HepG2 (cell line): ENCODE data around the gene TEX51. TPM values are rescaled to one million over a fixed set of nuclear protein-coding genes. Genes with fewer than 3 reads are reported as not detected.

Source experiments
- ATAC-seq: fragments of 200-7000 bp; cut with Tn5 transposase; 3 replicates; pipeline ENCODE4 v1.9.1; 2020; ENCODE audit warnings: mild to moderate bottlenecking, moderate library complexity
- BruUV-seq: library from RNA; stranded (reverse); fragments of 400-500 nt; replicated peaks from 2 replicates; lab custom pipeline; 2021; lab: Mats Ljungman, UMichigan
- CTCF ChIA-PET: fragments of 300-600 bp; formaldehyde crosslinking; extraction: SDS; loops from one replicate; lab custom pipeline; 2021; ENCODE audit warnings: low total read pairs, inconsistent platforms, low intra/inter-chr PET ratio; lab: Yijun Ruan, JAX
- POLR2A ChIA-PET: fragments of 350-600 bp; sonication (Branson Sonifier 250); formaldehyde crosslinking; loops from one replicate; lab custom pipeline; 2020; ENCODE audit warnings: antibody characterized with exemption, inconsistent platforms; lab: Yijun Ruan, JAX
- DNase-seq: peaks from one replicate; pipeline ENCODE4 v3.0.0-alpha.2; 2015; ENCODE audit warnings: low spot score
- FAIRE-seq: peaks from 3 replicates; lab custom pipeline; 2011; peaks lifted over from hg19 to GRCh38; lab: Jason Lieb, UNC
- H2AFZ ChIP-seq: one replicate; pipeline ENCODE4 v1.6.1; 2011; ENCODE audit warnings: low read length, inconsistent platforms
- H3K27ac ChIP-seq: fragments of 300-600 bp; 3 replicates; pipeline ENCODE4 v1.8.0; 2011; ENCODE audit warnings: mixed run types, mild to moderate bottlenecking, mixed read lengths, low read length, inconsistent platforms; ENCODE audit not compliant: insufficient read depth; ENCODE audit errors: extremely low read length
- H3K27me3 ChIP-seq, 2 experiments: fragments of 200-600 bp in 1 of 2; 2 replicates in 1 of 2; 3 replicates in 1 of 2; pipeline versions ENCODE4 v1.6.0 to v1.8.0; 2011; ENCODE audit warnings: low read length in 2 of 2, mild to moderate bottlenecking in 2 of 2, moderate library complexity in 2 of 2, inconsistent platforms in 1 of 2; ENCODE audit not compliant: insufficient read depth in 2 of 2, control insufficient read depth in 1 of 2
- H3K36me3 ChIP-seq, 2 experiments: fragments of 200-600 bp in 1 of 2; replicated peaks in 1 of 2; 2 replicates in 1 of 2; 3 replicates in 1 of 2; pipeline versions ENCODE4 v1.5.1 to v1.8.0; 2011; ENCODE audit warnings: low read length in 2 of 2, inconsistent platforms in 1 of 2; ENCODE audit not compliant: insufficient read depth in 2 of 2, control insufficient read depth in 1 of 2
- H3K4me1 ChIP-seq: 2 replicates; pipeline ENCODE4 v1.5.1; 2012; ENCODE audit warnings: low read length, inconsistent platforms; ENCODE audit not compliant: insufficient read depth
- H3K4me2 ChIP-seq: 2 replicates; pipeline ENCODE4 v1.6.0; 2011; ENCODE audit warnings: low read depth, low read length, inconsistent platforms
- H3K4me3 ChIP-seq, 3 experiments: fragments of 200-600 bp in 1 of 3; sonication (generic), shearing (Covaris generic) in 1 of 3; replicated peaks in 1 of 3; 2 replicates each; pipeline ENCODE4 v1.5.1; 2011 to 2016; ENCODE audit warnings: low read length in 3 of 3, inconsistent platforms in 2 of 3, low read depth in 2 of 3, mild to moderate bottlenecking in 2 of 3, control low read depth in 1 of 3, mixed read lengths in 1 of 3; ENCODE audit not compliant: insufficient read depth in 1 of 3
- H3K79me2 ChIP-seq: one replicate; pipeline ENCODE4 v1.6.1; 2011; ENCODE audit warnings: low read length, inconsistent platforms; ENCODE audit not compliant: insufficient read depth
- H3K9ac ChIP-seq: 2 replicates; pipeline ENCODE4 v1.6.0; 2011; ENCODE audit warnings: mild to moderate bottlenecking, low read depth, low read length, inconsistent platforms; ENCODE audit not compliant: insufficient read depth
- H3K9me3 ChIP-seq: 2 replicates; pipeline ENCODE4 v1.5.1; 2012; ENCODE audit warnings: mild to moderate bottlenecking, low read length
- H4K20me1 ChIP-seq: 2 replicates; pipeline ENCODE4 v1.6.0; 2011; ENCODE audit warnings: inconsistent platforms, mild to moderate bottlenecking, low read length, moderate library complexity; ENCODE audit not compliant: insufficient read depth
- FIP1L1 ChIP-seq: fragments of 200-400 bp; formaldehyde crosslinking; IDR thresholded peaks from 2 replicates; pipeline ENCODE4 v1.6.1; 2018; ENCODE audit warnings: low read depth, mild to moderate bottlenecking, low read length, moderate library complexity, borderline replicate concordance; ENCODE audit not compliant: insufficient read depth
- GFI1 ChIP-seq: sonication (generic); formaldehyde crosslinking; IDR thresholded peaks from 2 replicates; pipeline ENCODE4 v1.5.0; 2020; ENCODE audit warnings: missing genetic modification reagents, mild to moderate bottlenecking, borderline replicate concordance
- GTF2F1 ChIP-seq: fragments of 150-350 bp; IDR thresholded peaks from 2 replicates; pipeline ENCODE4 v1.6.1; 2014; ENCODE audit warnings: low read length
- HDAC1 ChIP-seq: sonication (generic); formaldehyde crosslinking; IDR thresholded peaks from 2 replicates; pipeline ENCODE4 v1.5.1; 2020; ENCODE audit warnings: mild to moderate bottlenecking, missing genetic modification reagents
- PATZ1 ChIP-seq: sonication (generic); formaldehyde crosslinking; IDR thresholded peaks from 2 replicates; pipeline ENCODE4 v1.4.0; 2020; ENCODE audit warnings: missing genetic modification reagents
- RBFOX2 ChIP-seq: fragments of 200-400 bp; formaldehyde crosslinking; IDR thresholded peaks from 2 replicates; pipeline ENCODE4 v1.6.1; 2017; ENCODE audit warnings: low read depth, mild to moderate bottlenecking, low read length
- SIN3A ChIP-seq: IDR thresholded peaks from 2 replicates; pipeline ENCODE4 v1.6.1; 2011; ENCODE audit warnings: low read depth, mild to moderate bottlenecking, control low read depth, low read length, borderline replicate concordance
- ZEB1 ChIP-seq: IDR thresholded peaks from 2 replicates; pipeline ENCODE4 v1.6.1; 2012; ENCODE audit warnings: mild to moderate bottlenecking, low read depth, inconsistent platforms; ENCODE audit not compliant: insufficient replicate concordance
- ZHX2 ChIP-seq, 2 experiments: sonication (generic) in 1 of 2; formaldehyde crosslinking in 1 of 2; IDR thresholded peaks; 2 replicates each; pipeline versions ENCODE4 v1.6.1 to v1.9.0; 2014 to 2022; ENCODE audit warnings: antibody characterized with exemption in 1 of 2, borderline replicate concordance in 1 of 2, inconsistent platforms in 1 of 2, low read depth in 1 of 2, missing genetic modification reagents in 1 of 2
- ZNF296 ChIP-seq: sonication (generic); formaldehyde crosslinking; conservative IDR thresholded peaks from 2 replicates; pipeline ENCODE4 v1.5.0; 2020; ENCODE audit warnings: mild to moderate bottlenecking, missing genetic modification reagents
- ZNF709 ChIP-seq: sonication (generic); formaldehyde crosslinking; IDR thresholded peaks from 2 replicates; pipeline ENCODE4 v1.5.0; 2020; ENCODE audit warnings: mild to moderate bottlenecking, missing genetic modification reagents
- ZSCAN20 ChIP-seq: sonication (generic); formaldehyde crosslinking; IDR thresholded peaks from 2 replicates; pipeline ENCODE4 v1.4.0; 2020; ENCODE audit warnings: missing genetic modification reagents, mild to moderate bottlenecking, borderline replicate concordance
- WGBS: methylation state at CpG from one replicate; pipeline ENCODE4 v1.1.6; 2017; ENCODE audit warnings: low lambda C conversion rate; 5-methylcytosine and 5-hydroxymethylcytosine counted together
- in situ Hi-C: cut with HindIII; loops from 2 replicates; pipeline ENCODE4 v1.10.0; 2017; ENCODE audit warnings: low pct_unique_long_range_greater_than_20kb; ENCODE audit not compliant: extremely low pct_ligation_motif_present
- intact Hi-C: fragments of 100-400 bp; cut with micrococcal nuclease; formaldehyde crosslinking; loops from one replicate; pipeline ENCODE4 v1.10.0; 2022; ENCODE audit not compliant: unreplicated experiment
- polyA plus RNA-seq, 8 experiments: library from polyadenylated mRNA; depleted of rRNA in 3 of 8; stranded (reverse) in 7 of 8; unstranded in 1 of 8; fragments of >200 nt; fragmentation: Illumina TruSeq in 4 of 8; extraction: Trizol in 4 of 8; gene quantifications; 2 replicates each; pipeline versions ENCODE4 v1.2.1 to v1.2.3, GENCODE V29; 2011 to 2016; ENCODE audit warnings: low read depth in 4 of 8, missing spikeins in 1 of 8, mixed read lengths in 1 of 8; ENCODE audit not compliant: insufficient read depth in 1 of 8
- total RNA-seq, 5 experiments: library from RNA; depleted of rRNA; stranded (reverse); fragments of >200 nt; fragmentation: Illumina TruSeq; extraction: Trizol; gene quantifications; 2 replicates each; pipeline ENCODE4 v1.2.3, GENCODE V29; 2016; ENCODE audit warnings: low read depth in 1 of 5
- TF ChIP-seq, protein P1 (sequence below): sonication (generic); formaldehyde crosslinking; IDR thresholded peaks from 2 replicates; pipeline ENCODE4 v1.4.0; 2020; ENCODE audit warnings: mild to moderate bottlenecking, low read depth, missing genetic modification reagents
- TF ChIP-seq, protein P2 (sequence below): sonication (generic); formaldehyde crosslinking; IDR thresholded peaks from 2 replicates; pipeline ENCODE4 v1.4.0; 2020; ENCODE audit warnings: mild to moderate bottlenecking, missing genetic modification reagents

The TEX51 gene
- total and polyA plus RNA-seq, 2 of the 13 experiments (the other 11 are each of a cell fraction or from before 2014, with no cell fraction given): not detected

DNA sequence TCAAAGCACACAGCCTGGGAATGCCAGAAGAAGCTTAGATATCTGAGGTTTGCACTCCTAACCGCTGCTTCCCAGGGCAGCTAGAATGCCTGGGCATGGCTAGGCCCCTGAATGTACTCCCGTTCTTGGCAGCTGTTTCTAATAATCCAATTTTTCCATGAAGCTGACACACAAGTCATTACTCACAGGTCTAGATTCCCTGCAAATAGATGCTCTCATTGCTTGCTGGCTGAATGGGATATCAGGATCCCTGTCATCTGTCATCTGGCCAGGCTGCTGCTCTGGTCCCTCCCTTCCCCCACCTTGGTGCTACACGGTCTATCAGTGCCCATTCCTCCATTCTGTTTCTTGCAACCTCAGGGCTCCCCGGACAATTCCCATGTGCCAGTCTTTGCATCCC is 40.7 kb upstream of the TEX51 start:
- H3K9me3 ChIP-seq: no peaks in the 10 kb centered on the region
- no peak for ATAC-seq
- no peaks in the 10 kb centered on the region for H3K36me3 ChIP-seq
- intact Hi-C loops (no loop called here), in situ Hi-C loops (no loop called here)
- H2AFZ ChIP-seq: no peak overlapping the region
- ChIA-PET CTCF (no interaction called here), POLR2A (no interaction called here)
- no peaks in the 10 kb centered on the region for H3K4me1 ChIP-seq
- WGBS: 4% methylated on average over 4 of the region's 4 CpGs
- H3K9ac ChIP-seq: no peak overlapping the region
- peaks cover 0 to 11% of the 10 kb centered on the region in 2 experiments; a peak in 2 of 5 replicates for H3K27me3 ChIP-seq
- H4K20me1 ChIP-seq: no peaks in the 10 kb centered on the region
- no peak overlapping the region for H3K27ac ChIP-seq
- no peaks in the 10 kb centered on the region for H3K79me2 ChIP-seq
- BruUV-seq: no TSS peak
- H3K4me3 ChIP-seq: no peak overlapping the region
- no peak for DNase-seq
- H3K4me2 ChIP-seq: no peak overlapping the region
- FAIRE-seq: no peak
- TF ChIP-seq FIP1L1 (no peak), ZEB1 (no peak), PATZ1 (CRISPR knock-in tag) (no peak), HDAC1 (no peak), ZNF709 (CRISPR knock-in tag) (no peak), SIN3A (no peak), RBFOX2 (no peak), ZNF296 (no peak), GTF2F1 (no peak), ZHX2 (IDR thresholded peaks at IDR 0.05; ENCODE audit: low read depth) (no peak), ZHX2 (CRISPR knock-in tag; IDR thresholded peaks at IDR 0.05; ENCODE audit: borderline replicate concordance) (no peak), ZSCAN20 (no peak), GFI1 (CRISPR knock-in tag) (no peak)
- TF ChIP-seq, protein P1, sequence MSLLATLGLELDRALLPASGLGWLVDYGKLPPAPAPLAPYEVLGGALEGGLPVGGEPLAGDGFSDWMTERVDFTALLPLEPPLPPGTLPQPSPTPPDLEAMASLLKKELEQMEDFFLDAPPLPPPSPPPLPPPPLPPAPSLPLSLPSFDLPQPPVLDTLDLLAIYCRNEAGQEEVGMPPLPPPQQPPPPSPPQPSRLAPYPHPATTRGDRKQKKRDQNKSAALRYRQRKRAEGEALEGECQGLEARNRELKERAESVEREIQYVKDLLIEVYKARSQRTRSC (CRISPR knock-in tag): no peak
- TF ChIP-seq, protein P2, sequence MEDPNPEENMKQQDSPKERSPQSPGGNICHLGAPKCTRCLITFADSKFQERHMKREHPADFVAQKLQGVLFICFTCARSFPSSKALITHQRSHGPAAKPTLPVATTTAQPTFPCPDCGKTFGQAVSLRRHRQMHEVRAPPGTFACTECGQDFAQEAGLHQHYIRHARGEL (CRISPR knock-in tag): no peak
